HEK293 (cell line): Measurements from ENCODE around the gene MCEE.

Experiments
- CTCF ChIA-PET: fragments of 350-600 bp; formaldehyde crosslinking; extraction: SDS; loops from one replicate; lab custom pipeline; 2021; ENCODE audit warnings: antibody characterized with exemption; lab: Yijun Ruan, JAX
- POLR2A ChIA-PET: fragments of 300-600 bp; formaldehyde crosslinking; extraction: SDS; loops from one replicate; lab custom pipeline; 2020; ENCODE audit warnings: antibody characterized with exemption, inconsistent platforms; lab: Yijun Ruan, JAX
- H3K27ac ChIP-seq: fragments of 200-500 bp; sonication (Bioruptor generic); 2 replicates; pipeline ENCODE4 v1.5.1; 2014; ENCODE audit warnings: low read depth, low read length, control low read depth, inconsistent platforms; ENCODE audit errors: extremely low read depth
- H3K36me3 ChIP-seq, 2 experiments: fragments of 200-500 bp in 1 of 2; sonication (Bioruptor generic) in 1 of 2; 1 replicate in 1 of 2; 2 replicates in 1 of 2; pipeline ENCODE4 v1.5.1; 2014 to 2017; ENCODE audit warnings: inconsistent platforms in 2 of 2, low read length in 2 of 2; ENCODE audit not compliant: control insufficient read depth in 2 of 2, insufficient read depth in 1 of 2
- H3K4me1 ChIP-seq: fragments of 200-500 bp; sonication (Bioruptor generic); 2 replicates; pipeline ENCODE4 v1.5.1; 2014; ENCODE audit warnings: mild to moderate bottlenecking, low read length, inconsistent platforms; ENCODE audit not compliant: control insufficient read depth, insufficient read depth
- H3K4me3 ChIP-seq: 2 replicates; pipeline ENCODE4 v1.5.1; 2011; ENCODE audit warnings: low read depth, mild to moderate bottlenecking, control low read depth, low read length, moderate library complexity
- H3K9me3 ChIP-seq: fragments of 200-500 bp; sonication (Bioruptor generic); 2 replicates; pipeline ENCODE4 v1.5.1; 2014; ENCODE audit warnings: low read depth, low read length, inconsistent platforms; ENCODE audit not compliant: control insufficient read depth, insufficient read depth
- EGR2 ChIP-seq: fragments of 450-650 bp; formaldehyde crosslinking; IDR thresholded peaks from 2 replicates; pipeline ENCODE4 v1.5.1; 2016; ENCODE audit warnings: low read depth, missing biosample characterization, missing genetic modification characterization
- GLI2 ChIP-seq: fragments of 450-650 bp; formaldehyde crosslinking; IDR thresholded peaks from 2 replicates; pipeline ENCODE4; 2017; ENCODE audit warnings: missing biosample characterization, missing genetic modification characterization, low read depth, borderline replicate concordance
- GLI4 ChIP-seq: fragments of 450-650 bp; formaldehyde crosslinking; IDR thresholded peaks from 2 replicates; pipeline ENCODE4 v1.5.1; 2016; ENCODE audit warnings: missing biosample characterization, missing genetic modification characterization
- KLF8 ChIP-seq: fragments of 450-650 bp; formaldehyde crosslinking; IDR thresholded peaks from 2 replicates; pipeline ENCODE4 v1.5.1; 2016; ENCODE audit warnings: missing biosample characterization, missing genetic modification characterization
- SCRT2 ChIP-seq: fragments of 450-650 bp; formaldehyde crosslinking; IDR thresholded peaks from 2 replicates; pipeline ENCODE4 v1.5.1; 2016; ENCODE audit warnings: missing biosample characterization, missing genetic modification characterization
- SP2 ChIP-seq: fragments of 450-650 bp; formaldehyde crosslinking; IDR thresholded peaks from 2 replicates; pipeline ENCODE4 v1.5.1; 2016; ENCODE audit warnings: missing biosample characterization, missing genetic modification characterization
- YY2 ChIP-seq: fragments of 450-650 bp; formaldehyde crosslinking; IDR thresholded peaks from 2 replicates; pipeline ENCODE4 v1.5.1; 2016; ENCODE audit warnings: missing biosample characterization, missing genetic modification characterization
- ZNF146 ChIP-seq: fragments of 450-650 bp; formaldehyde crosslinking; IDR thresholded peaks from 2 replicates; pipeline ENCODE4 v1.5.1; 2016; ENCODE audit warnings: missing biosample characterization, missing genetic modification characterization
- ZNF157 ChIP-seq: fragments of 450-650 bp; formaldehyde crosslinking; IDR thresholded peaks from 2 replicates; pipeline ENCODE4 v1.5.1; 2016; ENCODE audit warnings: missing biosample characterization, missing genetic modification characterization
- ZNF175 ChIP-seq: fragments of 450-650 bp; formaldehyde crosslinking; IDR thresholded peaks from 2 replicates; pipeline ENCODE4 v1.5.1; 2016; ENCODE audit warnings: missing biosample characterization, missing genetic modification characterization
- ZNF266 ChIP-seq: fragments of 450-650 bp; formaldehyde crosslinking; IDR thresholded peaks from 2 replicates; pipeline ENCODE4 v1.5.1; 2016; ENCODE audit warnings: missing biosample characterization, missing genetic modification characterization, low read depth
- ZNF354C ChIP-seq: fragments of 450-650 bp; formaldehyde crosslinking; IDR thresholded peaks from 2 replicates; pipeline ENCODE4 v1.5.1; 2016; ENCODE audit warnings: missing biosample characterization, missing genetic modification characterization, low read depth, borderline replicate concordance
- ZNF433 ChIP-seq: fragments of 450-650 bp; formaldehyde crosslinking; IDR thresholded peaks from 2 replicates; pipeline ENCODE4 v1.5.1; 2016; ENCODE audit warnings: missing biosample characterization, missing genetic modification characterization, low read depth
- ZNF501 ChIP-seq: fragments of 450-650 bp; formaldehyde crosslinking; IDR thresholded peaks from 2 replicates; pipeline ENCODE4 v1.5.1; 2016; ENCODE audit warnings: missing biosample characterization, missing genetic modification characterization
- ZNF510 ChIP-seq: fragments of 450-650 bp; formaldehyde crosslinking; IDR thresholded peaks from 2 replicates; pipeline ENCODE4 v1.5.1; 2018; ENCODE audit warnings: mild to moderate bottlenecking, missing genetic modification characterization, missing biosample characterization; ENCODE audit not compliant: insufficient replicate concordance
- ZNF521 ChIP-seq: fragments of 450-650 bp; formaldehyde crosslinking; IDR thresholded peaks from 2 replicates; pipeline ENCODE4 v1.5.1; 2017; ENCODE audit warnings: missing biosample characterization, mild to moderate bottlenecking, missing genetic modification characterization
- ZNF530 ChIP-seq: fragments of 450-650 bp; formaldehyde crosslinking; IDR thresholded peaks from 2 replicates; pipeline ENCODE4 v1.5.1; 2016; ENCODE audit warnings: low read depth, missing biosample characterization, missing genetic modification characterization
- ZNF560 ChIP-seq: fragments of 450-650 bp; formaldehyde crosslinking; IDR thresholded peaks from 2 replicates; pipeline ENCODE4 v1.5.1; 2017; ENCODE audit warnings: missing biosample characterization, missing genetic modification characterization, borderline replicate concordance
- ZNF623 ChIP-seq: fragments of 450-650 bp; formaldehyde crosslinking; IDR thresholded peaks from 2 replicates; pipeline ENCODE4 v1.5.1; 2016; ENCODE audit warnings: missing biosample characterization, missing genetic modification characterization
- ZXDB ChIP-seq: fragments of 450-650 bp; formaldehyde crosslinking; IDR thresholded peaks from 2 replicates; pipeline ENCODE4 v1.5.1; 2016; ENCODE audit warnings: missing biosample characterization, missing genetic modification characterization
- TF ChIP-seq, protein P1 (sequence below): fragments of 450-650 bp; formaldehyde crosslinking; IDR thresholded peaks from 2 replicates; pipeline ENCODE4 v1.5.1; 2016; ENCODE audit warnings: missing biosample characterization, missing genetic modification characterization, borderline replicate concordance
- TF ChIP-seq, protein P2 (sequence below): fragments of 450-650 bp; formaldehyde crosslinking; IDR thresholded peaks from 2 replicates; pipeline ENCODE4 v1.5.1; 2016; ENCODE audit warnings: missing biosample characterization, missing genetic modification characterization
- TF ChIP-seq, protein P3 (sequence below): fragments of 450-650 bp; IDR thresholded peaks from 2 replicates; pipeline ENCODE4 v1.5.1; 2018; ENCODE audit warnings: missing biosample characterization, missing genetic modification characterization

The MCEE gene

DNA sequence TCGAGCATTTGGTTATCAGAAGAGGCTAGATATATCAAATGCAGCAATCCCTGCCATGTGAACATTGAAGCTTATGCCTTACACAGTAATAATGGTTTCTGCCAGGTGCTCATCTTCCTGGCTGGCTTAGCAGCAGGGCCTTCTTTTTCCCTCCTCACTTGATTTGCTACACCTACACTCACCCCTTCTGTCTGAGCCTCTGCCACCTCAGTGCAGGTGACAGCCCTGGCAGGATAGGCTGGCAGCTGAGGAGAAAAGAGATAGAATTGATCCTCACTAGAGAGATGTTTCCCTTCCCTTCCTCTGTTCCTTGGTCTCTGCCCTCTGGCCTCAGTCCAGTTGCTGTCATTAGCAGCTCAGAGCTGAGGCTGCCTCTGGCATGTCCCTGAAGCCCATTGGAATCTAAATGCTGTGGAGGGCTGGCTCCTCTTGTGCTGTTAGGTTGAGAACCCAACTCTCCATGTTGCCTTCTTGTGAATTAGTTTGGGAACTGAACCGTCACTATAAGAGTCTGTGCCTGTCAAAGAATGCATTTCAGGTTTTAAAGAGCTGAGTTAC is 18.6 kb upstream of the MCEE start:
- H3K4me3 ChIP-seq, result no peak overlapping the region
- peaks cover 38 to 72% of the 10 kb centered on the region in 2 experiments for H3K36me3 ChIP-seq
- TF ChIP-seq ZNF530 (tag by site-specific recombination), result no peak
- no peak for TF ChIP-seq ZNF266 (tag by site-specific recombination)
- no peak for TF ChIP-seq GLI2
- TF ChIP-seq ZNF354C (tag by site-specific recombination), result no peak
- no peak for TF ChIP-seq EGR2 (tag by site-specific recombination)
- TF ChIP-seq, protein P1, sequence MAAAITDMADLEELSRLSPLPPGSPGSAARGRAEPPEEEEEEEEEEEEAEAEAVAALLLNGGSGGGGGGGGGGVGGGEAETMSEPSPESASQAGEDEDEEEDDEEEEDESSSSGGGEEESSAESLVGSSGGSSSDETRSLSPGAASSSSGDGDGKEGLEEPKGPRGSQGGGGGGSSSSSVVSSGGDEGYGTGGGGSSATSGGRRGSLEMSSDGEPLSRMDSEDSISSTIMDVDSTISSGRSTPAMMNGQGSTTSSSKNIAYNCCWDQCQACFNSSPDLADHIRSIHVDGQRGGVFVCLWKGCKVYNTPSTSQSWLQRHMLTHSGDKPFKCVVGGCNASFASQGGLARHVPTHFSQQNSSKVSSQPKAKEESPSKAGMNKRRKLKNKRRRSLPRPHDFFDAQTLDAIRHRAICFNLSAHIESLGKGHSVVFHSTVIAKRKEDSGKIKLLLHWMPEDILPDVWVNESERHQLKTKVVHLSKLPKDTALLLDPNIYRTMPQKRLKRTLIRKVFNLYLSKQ, result no peak
- no peak for TF ChIP-seq SCRT2 (tag by site-specific recombination)
- TF ChIP-seq YY2, result no peak
- no peak for TF ChIP-seq KLF8
- TF ChIP-seq ZNF560, result no peak
- no peak for TF ChIP-seq GLI4 (tag by site-specific recombination)
- TF ChIP-seq, all 188 proteins: peak for 0
- POLR2A ChIA-PET, result no interaction called here
- no peaks in the 10 kb centered on the region for H3K9me3 ChIP-seq
- no peak overlapping the region for H3K27ac ChIP-seq
- H3K4me1 ChIP-seq, result no peaks in the 10 kb centered on the region
- CTCF ChIA-PET, result interaction anchor here (0.6 to 3.6 kb wide), 4 partner anchors 8 to 1581 kb away, joined by 3 to 11 read pairs (median 3); no protein-coding TSS in a partner anchor

DNA sequence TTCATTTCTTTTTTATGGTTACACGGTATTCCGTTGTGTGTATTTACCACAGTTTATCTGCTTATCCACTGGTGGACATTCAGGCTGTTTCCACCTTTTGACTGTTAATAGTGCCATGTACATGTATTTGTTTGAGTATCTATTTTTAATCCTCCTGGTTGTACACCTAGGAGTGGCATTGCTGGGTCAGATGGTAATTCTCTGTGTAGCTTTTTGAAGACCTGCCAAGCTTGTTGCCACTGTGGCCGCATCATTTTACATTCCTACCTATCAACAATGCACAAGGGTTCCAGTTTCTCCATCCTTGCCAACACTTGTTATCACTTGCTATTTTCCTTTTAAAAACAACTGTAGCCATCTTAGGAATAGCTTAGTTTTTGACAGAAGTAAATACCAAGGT is 13.8 kb upstream of the MCEE start:
- ChIA-PET POLR2A (no interaction called here), CTCF (interaction anchor here (1.2 to 2.5 kb wide), 2 partner anchors 13 to 43 kb away, joined by 7 to 9 read pairs; no protein-coding TSS in a partner anchor)
- TF ChIP-seq SP2 (tag by site-specific recombination), result no peak
- TF ChIP-seq ZNF510 (tag by site-specific recombination), result no peak
- Histone ChIP-seq H3K4me1 (no peaks in the 10 kb centered on the region), H3K4me3 (no peak overlapping the region), H3K9me3 (no peaks in the 10 kb centered on the region), H3K27ac (no peak overlapping the region), H3K36me3 (peaks cover 73 to 95% of the 10 kb centered on the region in 2 experiments)

DNA sequence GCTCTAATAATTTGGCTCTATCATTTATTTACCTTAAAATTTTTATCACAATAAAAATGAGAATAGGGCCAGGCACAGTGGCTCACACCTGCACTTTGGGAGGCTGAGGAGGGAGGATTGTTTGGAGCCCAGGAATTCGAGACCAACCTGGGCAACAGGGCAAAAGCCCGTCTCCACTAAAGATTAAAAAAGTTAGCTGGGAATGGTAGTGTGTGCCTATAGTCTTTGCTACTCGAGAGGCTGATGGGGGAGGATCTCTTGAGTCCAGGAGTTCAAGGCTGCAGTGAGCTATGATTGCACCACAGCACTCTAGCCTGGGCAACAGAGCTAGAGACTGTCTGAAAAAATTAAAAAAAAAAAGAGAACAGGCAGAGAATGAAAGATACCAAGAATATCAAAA is 6.1 kb upstream of the MCEE start:
- Histone ChIP-seq H3K27ac (no peak overlapping the region), H3K36me3 (peaks cover 65 to 77% of the 10 kb centered on the region in 2 experiments), H3K4me1 (no peaks in the 10 kb centered on the region), H3K9me3 (no peaks in the 10 kb centered on the region), H3K4me3 (no peak overlapping the region)
- CTCF ChIA-PET, result no interaction called here
- POLR2A ChIA-PET, result no interaction called here
- no peak for TF ChIP-seq ZNF501 (tag by site-specific recombination)
- TF ChIP-seq, protein P2, sequence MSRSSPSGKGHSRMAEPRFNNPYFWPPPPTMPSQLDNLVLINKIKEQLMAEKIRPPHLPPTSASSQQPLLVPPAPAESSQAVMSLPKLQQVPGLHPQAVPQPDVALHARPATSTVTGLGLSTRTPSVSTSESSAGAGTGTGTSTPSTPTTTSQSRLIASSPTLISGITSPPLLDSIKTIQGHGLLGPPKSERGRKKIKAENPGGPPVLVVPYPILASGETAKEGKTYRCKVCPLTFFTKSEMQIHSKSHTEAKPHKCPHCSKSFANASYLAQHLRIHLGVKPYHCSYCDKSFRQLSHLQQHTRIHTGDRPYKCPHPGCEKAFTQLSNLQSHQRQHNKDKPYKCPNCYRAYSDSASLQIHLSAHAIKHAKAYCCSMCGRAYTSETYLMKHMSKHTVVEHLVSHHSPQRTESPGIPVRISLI (tag by site-specific recombination), result no peak
- TF ChIP-seq, protein P3, sequence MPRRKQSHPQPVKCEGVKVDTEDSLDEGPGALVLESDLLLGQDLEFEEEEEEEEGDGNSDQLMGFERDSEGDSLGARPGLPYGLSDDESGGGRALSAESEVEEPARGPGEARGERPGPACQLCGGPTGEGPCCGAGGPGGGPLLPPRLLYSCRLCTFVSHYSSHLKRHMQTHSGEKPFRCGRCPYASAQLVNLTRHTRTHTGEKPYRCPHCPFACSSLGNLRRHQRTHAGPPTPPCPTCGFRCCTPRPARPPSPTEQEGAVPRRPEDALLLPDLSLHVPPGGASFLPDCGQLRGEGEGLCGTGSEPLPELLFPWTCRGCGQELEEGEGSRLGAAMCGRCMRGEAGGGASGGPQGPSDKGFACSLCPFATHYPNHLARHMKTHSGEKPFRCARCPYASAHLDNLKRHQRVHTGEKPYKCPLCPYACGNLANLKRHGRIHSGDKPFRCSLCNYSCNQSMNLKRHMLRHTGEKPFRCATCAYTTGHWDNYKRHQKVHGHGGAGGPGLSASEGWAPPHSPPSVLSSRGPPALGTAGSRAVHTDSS (tag by site-specific recombination), result no peak
- TF ChIP-seq ZNF146 (tag by site-specific recombination), result no peak
- TF ChIP-seq ZNF623 (tag by site-specific recombination), result no peak
- TF ChIP-seq KLF8, result no peak
- TF ChIP-seq ZNF157 (tag by site-specific recombination), result no peak
- TF ChIP-seq ZNF433 (tag by site-specific recombination), result no peak
- no peak for TF ChIP-seq ZNF510 (tag by site-specific recombination)
- no peak for TF ChIP-seq ZXDB
- TF ChIP-seq ZNF175 (tag by site-specific recombination), result no peak
- TF ChIP-seq ZNF521 (tag by site-specific recombination), result no peak
